Measurements from ENCODE around the gene CEMIP. TPM values are rescaled to one million over a fixed set of nuclear protein-coding genes. Genes with fewer than 3 reads are reported as not detected.
A peak's percentile ranks its signal among the peaks of the same experiment; 100 is the strongest.

Gene CEMIP
- total and polyA plus RNA-seq, 2 of the 13 experiments (the other 11 are each of a cell fraction or from before 2014, with no cell fraction given), result 4.3 to 28.5 TPM

GRCh38 chr15:80811781-80812315 is 32.7 kb downstream of the CEMIP start (continued):
- TF ChIP-seq ZNF280D (CRISPR knock-in tag; IDR thresholded peaks at IDR 0.05) (no peak), MED13 (CRISPR knock-in tag; IDR thresholded peaks at IDR 0.05) (no peak), ISL2 (CRISPR knock-in tag; IDR thresholded peaks at IDR 0.05) (no peak)

GRCh38 chr15:80815106-80815505 is 35.9 kb downstream of the CEMIP start:
- H3K4me3 ChIP-seq (replicated peaks in 1 of 3; ENCODE audit: insufficient read depth in 1 of 3, low read depth in 2 of 3, low read length in 3 of 3), result no peak overlapping the region
- FAIRE-seq, result no peak
- no peaks in the 10 kb centered on the region for H3K27me3 ChIP-seq (ENCODE audit: control insufficient read depth in 1 of 2, insufficient read depth in 2 of 2, low read length in 2 of 2)
- H3K36me3 ChIP-seq (replicated peaks in 1 of 2; ENCODE audit: control insufficient read depth in 1 of 2, insufficient read depth in 2 of 2, low read length in 2 of 2), result peaks cover 6 to 17% of the 10 kb centered on the region in 2 experiments; a peak in 3 of 5 replicates
- BruUV-seq (replicated peaks), result no TSS peak
- POLR2A ChIA-PET, result no interaction called here
- no peak overlapping the region for H3K4me2 ChIP-seq (ENCODE audit: low read depth, low read length)
- intact Hi-C loops (cut with micrococcal nuclease; ENCODE audit: unreplicated experiment), result no loop called here
- H2AFZ ChIP-seq (ENCODE audit: low read length), result no peak overlapping the region
- no peak overlapping the region for H3K27ac ChIP-seq (ENCODE audit: extremely low read length, insufficient read depth, low read length)
- no peaks in the 10 kb centered on the region for H3K4me1 ChIP-seq (ENCODE audit: insufficient read depth, low read length)
- no peak overlapping the region for H3K9ac ChIP-seq (ENCODE audit: insufficient read depth, low read depth, low read length)
- ATAC-seq, result no peak
- CTCF ChIA-PET (ENCODE audit: low intra/inter-chr PET ratio, low total read pairs), result no interaction called here
- H4K20me1 ChIP-seq (ENCODE audit: insufficient read depth, low read length), result no peaks in the 10 kb centered on the region
- H3K9me3 ChIP-seq (ENCODE audit: low read length), result no peaks in the 10 kb centered on the region
- H3K79me2 ChIP-seq (ENCODE audit: insufficient read depth, low read length), result no peaks in the 10 kb centered on the region
- DNase-seq (ENCODE audit: low spot score), result no peak
- 98% methylated on average over 4 of the region's 4 CpGs for WGBS (ENCODE audit: low lambda C conversion rate)
- in situ Hi-C loops (cut with HindIII; ENCODE audit: extremely low pct_ligation_motif_present, low pct_unique_long_range_greater_than_20kb), result no loop called here
- 0 out of 2 replicates have a peak, but pooled peaks have one; percentile 6 for TF ChIP-seq ZNF629 (CRISPR knock-in tag; conservative IDR thresholded peaks at IDR 0.05)
- no peak for TF ChIP-seq PAX8 (CRISPR knock-in tag; IDR thresholded peaks at IDR 0.05; ENCODE audit: borderline replicate concordance)
- TF ChIP-seq ZBTB39 (CRISPR knock-in tag; IDR thresholded peaks at IDR 0.05), result no peak
- no peak for TF ChIP-seq HMG20A (CRISPR knock-in tag; IDR thresholded peaks at IDR 0.05; ENCODE audit: borderline replicate concordance)
- no peak for TF ChIP-seq ZNF274 (CRISPR knock-in tag; IDR thresholded peaks at IDR 0.05)
- TF ChIP-seq ETV5 (CRISPR knock-in tag; IDR thresholded peaks at IDR 0.05; ENCODE audit: borderline replicate concordance), result no peak
